Kidney epithelial cell (primary cell): Measurements from ENCODE around the gene OCSTAMP. TPM values are rescaled to one million over a fixed set of nuclear protein-coding genes. Genes with fewer than 3 reads are reported as not detected.

Experiments
- DNase-seq: peaks from one replicate; pipeline ENCODE4 v3.0.0-alpha.2; 2010; ENCODE audit warnings: low read depth
- H3K27me3 ChIP-seq: 2 replicates; pipeline ENCODE4 v1.6.0; 2011; ENCODE audit warnings: low read length; ENCODE audit not compliant: control insufficient read depth, insufficient read depth
- H3K36me3 ChIP-seq: 2 replicates; pipeline ENCODE4 v1.5.1; 2011; ENCODE audit warnings: low read length; ENCODE audit not compliant: control insufficient read depth, insufficient read depth
- H3K4me3 ChIP-seq: 2 replicates; pipeline ENCODE4 v1.5.1; 2011; ENCODE audit warnings: low read depth, mild to moderate bottlenecking, control low read depth, low read length
- total RNA-seq: library from RNA; depleted of rRNA; stranded (reverse); fragments of >200 nt; gene quantifications from 2 replicates; pipeline ENCODE4 v1.2.3, GENCODE V29; 2015
- TF ChIP-seq, protein P1 (sequence below): IDR thresholded peaks from 2 replicates; pipeline ENCODE4 v1.5.1; 2011; ENCODE audit warnings: mild to moderate bottlenecking, moderate library complexity, low read length, control low read depth, inconsistent platforms; ENCODE audit not compliant: insufficient read depth, poor library complexity, severe bottlenecking

The OCSTAMP gene, protein sequence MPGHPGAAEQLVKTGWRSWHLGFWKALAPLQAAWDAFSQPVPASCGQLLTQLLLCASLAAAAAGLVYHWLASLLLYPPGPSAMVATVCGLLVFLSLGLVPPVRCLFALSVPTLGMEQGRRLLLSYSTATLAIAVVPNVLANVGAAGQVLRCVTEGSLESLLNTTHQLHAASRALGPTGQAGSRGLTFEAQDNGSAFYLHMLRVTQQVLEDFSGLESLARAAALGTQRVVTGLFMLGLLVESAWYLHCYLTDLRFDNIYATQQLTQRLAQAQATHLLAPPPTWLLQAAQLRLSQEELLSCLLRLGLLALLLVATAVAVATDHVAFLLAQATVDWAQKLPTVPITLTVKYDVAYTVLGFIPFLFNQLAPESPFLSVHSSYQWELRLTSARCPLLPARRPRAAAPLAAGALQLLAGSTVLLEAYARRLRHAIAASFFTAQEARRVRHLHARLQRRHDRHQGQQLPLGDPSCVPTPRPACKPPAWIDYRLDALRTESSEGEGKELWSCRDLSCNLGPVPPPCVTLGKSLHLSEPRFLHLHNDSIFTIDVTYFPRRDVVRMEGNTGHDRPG
- not detected in 2 replicates for total RNA-seq

DNA sequence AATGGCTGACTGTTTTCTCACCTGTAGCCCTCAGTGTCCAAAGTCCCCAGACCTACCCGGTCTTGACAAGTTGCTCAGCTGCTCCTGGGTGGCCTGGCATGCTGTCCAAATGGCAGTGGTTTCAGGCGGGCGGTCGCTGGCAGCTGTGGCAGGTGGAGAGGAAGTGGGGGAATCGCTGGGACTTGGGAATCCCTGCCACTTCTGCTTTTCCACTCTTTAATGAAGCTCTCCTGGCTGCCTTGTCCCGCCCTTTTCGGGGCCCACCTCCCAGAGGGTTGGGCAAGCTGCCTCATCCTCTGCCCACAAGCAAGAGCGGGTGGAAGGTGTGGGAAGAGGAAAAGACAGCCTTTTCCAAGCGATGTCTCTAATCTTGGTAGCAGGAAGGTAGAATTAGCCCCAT, at the start of gene OCSTAMP:
Gene OCSTAMP (minus strand): TSS at position 194 of the 400 bp plus-strand sequence. CDS start 94 bp downstream, at position 100.
- H3K36me3 ChIP-seq = no peaks in the 10 kb centered on the region
- no peak within 1 kb of the TSS for H3K4me3 ChIP-seq
- H3K27me3 ChIP-seq = no peaks in the 10 kb centered on the region
- DNase-seq = no peak
- TF ChIP-seq, protein P1, sequence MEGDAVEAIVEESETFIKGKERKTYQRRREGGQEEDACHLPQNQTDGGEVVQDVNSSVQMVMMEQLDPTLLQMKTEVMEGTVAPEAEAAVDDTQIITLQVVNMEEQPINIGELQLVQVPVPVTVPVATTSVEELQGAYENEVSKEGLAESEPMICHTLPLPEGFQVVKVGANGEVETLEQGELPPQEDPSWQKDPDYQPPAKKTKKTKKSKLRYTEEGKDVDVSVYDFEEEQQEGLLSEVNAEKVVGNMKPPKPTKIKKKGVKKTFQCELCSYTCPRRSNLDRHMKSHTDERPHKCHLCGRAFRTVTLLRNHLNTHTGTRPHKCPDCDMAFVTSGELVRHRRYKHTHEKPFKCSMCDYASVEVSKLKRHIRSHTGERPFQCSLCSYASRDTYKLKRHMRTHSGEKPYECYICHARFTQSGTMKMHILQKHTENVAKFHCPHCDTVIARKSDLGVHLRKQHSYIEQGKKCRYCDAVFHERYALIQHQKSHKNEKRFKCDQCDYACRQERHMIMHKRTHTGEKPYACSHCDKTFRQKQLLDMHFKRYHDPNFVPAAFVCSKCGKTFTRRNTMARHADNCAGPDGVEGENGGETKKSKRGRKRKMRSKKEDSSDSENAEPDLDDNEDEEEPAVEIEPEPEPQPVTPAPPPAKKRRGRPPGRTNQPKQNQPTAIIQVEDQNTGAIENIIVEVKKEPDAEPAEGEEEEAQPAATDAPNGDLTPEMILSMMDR = no peak

DNA sequence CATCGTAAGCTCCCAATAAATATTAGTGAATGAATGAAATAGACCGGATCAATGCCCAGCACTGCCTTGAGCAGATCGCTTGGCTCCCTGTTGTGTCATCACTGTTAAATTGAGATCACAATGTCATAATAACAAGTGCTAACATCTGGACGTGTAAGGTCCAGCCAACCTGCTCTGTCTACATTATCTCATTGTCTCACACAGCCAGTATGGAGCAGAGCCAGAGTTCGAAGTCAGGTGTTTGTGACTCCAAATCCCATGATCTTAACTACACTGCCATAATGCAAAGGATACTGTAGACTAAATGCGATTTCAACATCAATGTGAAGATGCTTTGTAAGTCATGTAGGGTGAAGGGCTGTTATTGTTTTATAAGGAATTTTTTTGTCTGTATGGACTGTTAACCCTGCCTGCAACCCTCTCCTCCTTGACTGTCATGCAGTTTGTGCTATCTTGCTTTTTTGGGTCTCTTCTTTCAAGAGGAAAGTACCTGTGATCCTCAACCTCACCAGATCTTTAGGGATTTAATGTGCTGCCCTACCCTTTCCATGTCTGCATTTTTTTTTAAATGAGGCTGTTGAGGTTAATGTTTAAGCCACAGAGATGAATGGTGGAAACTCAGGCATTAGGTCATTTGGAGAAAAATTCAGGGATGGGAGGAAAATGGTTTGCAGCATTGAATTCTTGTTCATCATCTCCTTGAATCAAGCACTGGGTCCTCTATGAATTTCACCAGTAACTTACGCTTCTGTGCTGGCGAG, 49.0 kb upstream of the OCSTAMP start:
- Histone ChIP-seq H3K36me3 (no peaks in the 10 kb centered on the region), H3K4me3 (no peak overlapping the region), H3K27me3 (no peaks in the 10 kb centered on the region)
- TF ChIP-seq, protein P1 = no peak
- no peak for DNase-seq

DNA sequence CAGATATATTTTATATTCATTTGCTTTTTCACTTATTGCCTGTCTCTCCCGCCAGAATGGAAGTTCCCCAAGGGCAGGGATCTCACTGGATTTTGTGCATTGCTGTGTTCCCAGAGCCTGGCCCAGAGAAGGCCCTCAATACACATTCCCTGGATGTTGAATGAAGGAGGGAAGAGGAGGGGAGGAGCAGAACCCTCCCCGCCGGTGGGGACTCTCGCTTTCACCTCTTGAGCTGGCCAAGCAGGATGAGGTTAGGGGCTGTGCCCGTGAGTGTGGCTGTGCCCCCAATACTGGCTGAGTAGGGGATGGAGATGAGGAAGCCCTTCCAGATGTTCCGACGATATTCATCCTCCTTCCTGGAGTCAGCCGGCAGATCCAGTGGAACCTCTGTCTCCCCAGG, 45.5 kb upstream of the OCSTAMP start:
- TF ChIP-seq, protein P1 = no peak
- no peak for DNase-seq

DNA sequence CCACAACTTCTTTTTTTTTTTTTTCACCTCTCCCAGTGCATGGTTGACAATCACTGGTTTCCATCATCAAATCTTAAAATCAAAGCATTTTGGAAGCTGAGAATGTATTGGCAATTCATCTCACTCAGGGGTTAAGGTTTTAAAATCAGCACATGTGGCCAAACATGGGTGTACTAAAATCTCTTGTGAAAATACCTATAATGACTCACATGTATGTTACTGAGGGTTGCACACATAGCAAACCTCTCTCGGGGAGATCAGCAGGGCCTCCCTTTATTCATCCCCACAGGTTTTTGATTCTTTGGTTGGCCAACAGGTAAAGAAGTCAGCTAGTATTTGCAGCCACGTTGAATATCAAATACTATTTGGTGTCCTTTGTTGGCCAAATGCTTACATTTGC, 44.3 kb upstream of the OCSTAMP start:
- H3K27me3 ChIP-seq = no peaks in the 10 kb centered on the region
- no peaks in the 10 kb centered on the region for H3K36me3 ChIP-seq
- H3K4me3 ChIP-seq = no peak overlapping the region
- TF ChIP-seq, protein P1 = no peak
- DNase-seq = no peak

More for the DNA sequence above, 45.5 kb upstream of the OCSTAMP start:
- Histone ChIP-seq H3K36me3 (no peaks in the 10 kb centered on the region), H3K4me3 (no peak overlapping the region), H3K27me3 (no peaks in the 10 kb centered on the region)

DNA sequence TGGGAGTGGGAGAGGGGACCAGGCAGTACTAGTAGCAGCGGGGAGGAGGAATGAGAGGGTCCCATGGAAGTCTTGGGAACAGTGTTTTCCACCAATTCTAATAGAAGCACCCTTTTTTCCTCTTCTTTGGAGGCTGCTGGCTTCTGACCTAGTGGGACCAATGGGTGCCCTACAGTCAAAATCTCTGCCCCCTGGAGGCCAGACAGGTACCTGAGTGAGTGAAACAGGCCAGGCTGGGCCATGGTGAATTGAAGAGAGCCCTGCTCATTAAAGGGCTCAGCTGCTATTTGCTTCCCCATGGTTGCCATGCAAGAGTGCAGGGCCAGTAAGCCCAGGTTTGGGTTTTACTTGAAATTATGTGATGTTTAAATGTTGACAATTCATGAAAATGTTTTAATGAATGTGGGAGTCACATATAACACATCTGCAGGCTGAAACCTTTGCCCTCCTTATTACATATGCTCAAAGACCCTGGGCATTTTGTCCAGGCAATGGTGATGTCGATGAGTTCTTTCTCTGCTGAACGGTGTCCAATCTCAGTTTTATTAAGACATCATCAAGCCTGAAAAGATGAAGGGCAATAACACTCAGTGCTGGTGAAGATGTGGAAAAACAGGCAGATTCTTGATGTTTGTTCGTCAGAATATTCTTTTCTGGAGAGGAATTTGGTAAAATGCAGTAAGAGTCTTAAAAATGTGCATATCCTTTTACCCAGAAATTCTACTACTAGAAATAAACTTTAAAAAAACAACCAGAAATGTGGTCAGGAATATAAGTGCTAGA, 42.3 kb upstream of the OCSTAMP start:
- Histone ChIP-seq H3K27me3 (no peaks in the 10 kb centered on the region), H3K4me3 (no peak overlapping the region), H3K36me3 (no peaks in the 10 kb centered on the region)
- no peak for DNase-seq
- TF ChIP-seq, protein P1 = no peak
